Mammary epithelial cell (primary cell): ENCODE data around the gene RGP1.

Experiments used
- EZH2 ChIP-seq: IDR thresholded peaks from 2 replicates; pipeline ENCODE4 v1.6.1; 2012; ENCODE audit warnings: low read length, inconsistent platforms, borderline replicate concordance
- TF ChIP-seq, protein P1 (sequence below), 2 donors: IDR thresholded peaks in 1 of 2; conservative IDR thresholded peaks in 1 of 2; 2 replicates each; pipeline ENCODE4 v1.5.1; 2011 to 2012; ENCODE audit warnings: inconsistent platforms in 2 of 2, low read length in 2 of 2, mild to moderate bottlenecking in 2 of 2, control low read depth in 1 of 2, low read depth in 1 of 2; ENCODE audit not compliant: insufficient read depth in 1 of 2; ENCODE audit errors: extremely low read depth in 1 of 2

- TF ChIP-seq, protein P1, sequence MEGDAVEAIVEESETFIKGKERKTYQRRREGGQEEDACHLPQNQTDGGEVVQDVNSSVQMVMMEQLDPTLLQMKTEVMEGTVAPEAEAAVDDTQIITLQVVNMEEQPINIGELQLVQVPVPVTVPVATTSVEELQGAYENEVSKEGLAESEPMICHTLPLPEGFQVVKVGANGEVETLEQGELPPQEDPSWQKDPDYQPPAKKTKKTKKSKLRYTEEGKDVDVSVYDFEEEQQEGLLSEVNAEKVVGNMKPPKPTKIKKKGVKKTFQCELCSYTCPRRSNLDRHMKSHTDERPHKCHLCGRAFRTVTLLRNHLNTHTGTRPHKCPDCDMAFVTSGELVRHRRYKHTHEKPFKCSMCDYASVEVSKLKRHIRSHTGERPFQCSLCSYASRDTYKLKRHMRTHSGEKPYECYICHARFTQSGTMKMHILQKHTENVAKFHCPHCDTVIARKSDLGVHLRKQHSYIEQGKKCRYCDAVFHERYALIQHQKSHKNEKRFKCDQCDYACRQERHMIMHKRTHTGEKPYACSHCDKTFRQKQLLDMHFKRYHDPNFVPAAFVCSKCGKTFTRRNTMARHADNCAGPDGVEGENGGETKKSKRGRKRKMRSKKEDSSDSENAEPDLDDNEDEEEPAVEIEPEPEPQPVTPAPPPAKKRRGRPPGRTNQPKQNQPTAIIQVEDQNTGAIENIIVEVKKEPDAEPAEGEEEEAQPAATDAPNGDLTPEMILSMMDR (conservative IDR thresholded peaks at IDR 0.05 in 1 of 2, IDR thresholded peaks at IDR 0.05 in 1 of 2; ENCODE audit: extremely low read depth in 1 of 2, insufficient read depth in 1 of 2, low read depth in 1 of 2, low read length in 2 of 2): no peak
- no peak for TF ChIP-seq EZH2
These were observed 22.0 kb downstream of the RGP1 start for GRCh38 chr9:35771075-35771433.
